Body of pancreas (tissue), 4 donors: ENCODE results near the gene ST6GAL1.

Source experiments
- CTCF ChIP-seq, 7 experiments: fragments of 450-650 bp in 4 of 7; fragments of 200-600 bp in 3 of 7; sonication (generic) in 3 of 7; IDR thresholded peaks; one replicate each; pipeline ENCODE4 v1.5.1; 2016 to 2019; ENCODE audit warnings: antibody characterized with exemption in 7 of 7
- POLR2A ChIP-seq, 3 donors: fragments of 450-650 bp; IDR thresholded peaks; one replicate each; pipeline ENCODE4 v1.6.1; 2016; ENCODE audit warnings: antibody characterized with exemption in 3 of 3, mild to moderate bottlenecking in 2 of 3

GRCh38 chr3:187110156-187110555 is 179.8 kb downstream of the ST6GAL1 start:
- TF ChIP-seq CTCF (IDR thresholded peaks at IDR 0.05) (no peak), POLR2A (IDR thresholded peaks at IDR 0.05) (no peak)
